DND-41 (cell line): ENCODE measurements around the gene PIK3AP1.

Experiments
- CTCF ChIP-seq: IDR thresholded peaks from 2 replicates; pipeline ENCODE4 v1.5.1; 2012; ENCODE audit warnings: borderline replicate concordance, low read length, moderate library complexity, mild to moderate bottlenecking; ENCODE audit not compliant: poor library complexity, severe bottlenecking; ENCODE audit errors: extremely low read depth
- EZH2 ChIP-seq: IDR thresholded peaks from 3 replicates; pipeline ENCODE4 v1.6.1; 2012; ENCODE audit warnings: borderline replicate concordance, low read depth, mild to moderate bottlenecking, moderate library complexity, low read length, inconsistent platforms; ENCODE audit not compliant: severe bottlenecking

- no peak for TF ChIP-seq CTCF
- TF ChIP-seq EZH2: no peak
These were observed 27.6 kb upstream of the PIK3AP1 start for GRCh38 chr10:96747734-96748550.
